SU-DHL-6 (cell line): ENCODE results near the gene ERFL.

Experiments
- EZH2phosphoT487 ChIP-seq: fragments of 200-600 bp; sonication (generic), shearing (Covaris generic); conservative IDR thresholded peaks from 2 replicates; pipeline ENCODE4 v1.6.1; 2018; ENCODE audit warnings: mild to moderate bottlenecking, antibody characterized with exemption, low read length, moderate library complexity, mixed read lengths
- TF ChIP-seq, protein P1 (sequence below): fragments of 200-600 bp; sonication (generic); IDR thresholded peaks from one replicate; pipeline ENCODE4 v1.5.1; 2017; ENCODE audit warnings: antibody characterized with exemption, mild to moderate bottlenecking, low read length, moderate library complexity; ENCODE audit not compliant: insufficient read depth, poor library complexity, severe bottlenecking

DNA sequence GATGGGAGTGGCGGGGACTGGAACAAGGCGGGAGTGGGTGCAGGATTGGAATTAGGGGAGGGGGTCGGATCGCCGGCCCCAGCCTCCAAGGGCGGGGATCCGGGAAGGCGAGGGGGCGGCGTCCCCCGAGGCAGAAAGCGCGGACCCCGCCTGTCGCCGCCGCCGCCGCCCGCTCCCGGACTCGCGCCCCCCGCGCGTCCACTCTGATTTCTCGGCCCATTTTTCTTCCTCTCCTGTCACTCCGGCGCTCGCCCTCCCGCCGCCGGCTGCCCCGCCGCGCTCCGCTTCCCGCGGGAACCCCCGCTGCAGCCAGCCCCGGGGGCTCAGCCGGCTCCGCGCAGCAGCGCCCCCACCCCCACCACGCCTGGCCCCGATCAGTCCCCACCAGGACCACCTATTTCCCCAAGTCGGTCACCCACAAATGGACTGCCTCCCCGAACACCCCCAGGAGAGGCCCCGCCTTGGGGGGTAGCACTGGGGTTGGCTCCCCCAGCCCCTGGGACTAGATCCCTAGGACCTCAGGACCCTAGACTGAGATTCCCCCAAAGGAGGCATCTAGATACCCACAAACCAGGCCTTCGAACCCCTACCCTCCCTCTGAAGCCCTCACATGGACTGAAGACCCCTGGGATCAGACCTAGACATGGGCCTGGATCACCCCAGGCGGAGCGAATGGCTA lies 12.6 kb upstream of the ERFL start:
- TF ChIP-seq, protein P1, sequence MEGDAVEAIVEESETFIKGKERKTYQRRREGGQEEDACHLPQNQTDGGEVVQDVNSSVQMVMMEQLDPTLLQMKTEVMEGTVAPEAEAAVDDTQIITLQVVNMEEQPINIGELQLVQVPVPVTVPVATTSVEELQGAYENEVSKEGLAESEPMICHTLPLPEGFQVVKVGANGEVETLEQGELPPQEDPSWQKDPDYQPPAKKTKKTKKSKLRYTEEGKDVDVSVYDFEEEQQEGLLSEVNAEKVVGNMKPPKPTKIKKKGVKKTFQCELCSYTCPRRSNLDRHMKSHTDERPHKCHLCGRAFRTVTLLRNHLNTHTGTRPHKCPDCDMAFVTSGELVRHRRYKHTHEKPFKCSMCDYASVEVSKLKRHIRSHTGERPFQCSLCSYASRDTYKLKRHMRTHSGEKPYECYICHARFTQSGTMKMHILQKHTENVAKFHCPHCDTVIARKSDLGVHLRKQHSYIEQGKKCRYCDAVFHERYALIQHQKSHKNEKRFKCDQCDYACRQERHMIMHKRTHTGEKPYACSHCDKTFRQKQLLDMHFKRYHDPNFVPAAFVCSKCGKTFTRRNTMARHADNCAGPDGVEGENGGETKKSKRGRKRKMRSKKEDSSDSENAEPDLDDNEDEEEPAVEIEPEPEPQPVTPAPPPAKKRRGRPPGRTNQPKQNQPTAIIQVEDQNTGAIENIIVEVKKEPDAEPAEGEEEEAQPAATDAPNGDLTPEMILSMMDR = no peak
- no peak for TF ChIP-seq EZH2phosphoT487
